ENCODE results near the gene TNIP2.

The TNIP2 gene

GRCh38 chr4:2755821-2756690, at the start of gene TNIP2:
TSS of gene TNIP2 (minus strand) at chr4:2756336. CDS start at chr4:2756289, 47 bp downstream.
- no peak for FAIRE-seq

- FAIRE-seq = no peak
Measured at GRCh38 chr4:2804973-2805501, 48.9 kb upstream of the TNIP2 start.

DNA sequence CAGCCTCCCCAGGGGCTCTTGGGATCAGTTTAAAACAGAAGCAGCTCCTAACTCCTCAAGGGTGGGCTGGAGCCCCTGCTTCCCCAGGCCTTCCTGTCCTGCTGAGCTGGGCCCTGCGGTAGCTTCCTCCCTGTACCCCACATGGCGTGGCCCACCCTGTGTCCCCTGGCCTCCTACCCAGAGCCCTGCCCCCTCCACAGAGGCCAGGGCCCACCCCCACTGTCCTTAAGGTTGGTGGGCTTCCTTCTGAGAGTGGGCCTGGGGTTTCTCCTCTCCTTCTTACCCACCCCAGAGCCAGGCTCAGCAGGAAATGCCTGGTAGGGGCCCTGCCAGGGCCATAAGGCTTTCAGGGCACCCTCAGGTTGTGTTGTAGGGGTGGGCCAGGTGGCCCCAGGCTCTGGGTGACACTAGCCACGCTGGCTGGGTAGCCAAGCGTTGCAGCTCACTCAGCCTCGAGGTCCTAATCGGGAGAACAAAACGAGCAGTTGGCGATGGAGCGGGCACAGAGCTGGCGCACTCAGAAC, 48.4 kb upstream of the TNIP2 start:
- no peak for FAIRE-seq

DNA sequence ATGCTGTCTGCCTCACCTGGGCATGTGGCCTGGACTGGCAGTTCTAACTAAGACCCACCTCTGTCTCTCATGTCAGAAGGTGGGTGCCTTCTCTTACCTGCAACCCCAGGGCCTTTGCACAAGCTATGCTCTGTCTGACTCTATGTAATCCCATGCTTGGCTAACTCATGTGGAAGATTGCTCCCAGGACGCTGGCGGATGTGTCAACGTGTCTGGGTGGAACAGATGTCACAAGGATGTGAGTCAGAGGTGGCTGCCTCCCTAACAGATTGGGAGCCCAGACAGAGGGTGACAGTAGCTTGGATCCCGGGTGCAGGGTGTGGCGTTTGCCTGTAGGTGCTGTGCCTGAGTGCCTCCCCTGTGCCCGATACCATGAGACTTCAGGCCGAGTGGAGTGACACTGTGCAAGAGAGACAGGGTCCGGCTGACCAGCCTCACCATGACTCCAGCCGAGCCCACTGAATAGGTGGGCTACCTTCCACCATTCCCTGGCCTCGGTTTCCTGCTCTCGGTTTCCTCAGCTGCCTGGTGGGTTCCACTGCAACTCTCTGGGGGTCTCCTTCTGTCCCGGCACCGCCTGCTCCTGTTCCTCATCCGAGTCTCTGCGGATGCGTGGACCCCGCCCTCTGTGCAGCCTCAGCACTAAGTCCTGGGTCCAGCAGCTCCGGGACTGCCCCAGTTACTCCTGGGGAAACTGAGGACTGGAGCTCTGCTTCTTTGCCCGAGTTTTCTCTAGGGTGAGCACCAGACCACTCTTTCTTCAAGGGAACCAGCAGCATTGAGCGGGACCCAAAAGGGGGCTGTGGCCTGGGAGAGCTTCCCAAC, 47.7 kb upstream of the TNIP2 start:
- FAIRE-seq = no peak

DNA sequence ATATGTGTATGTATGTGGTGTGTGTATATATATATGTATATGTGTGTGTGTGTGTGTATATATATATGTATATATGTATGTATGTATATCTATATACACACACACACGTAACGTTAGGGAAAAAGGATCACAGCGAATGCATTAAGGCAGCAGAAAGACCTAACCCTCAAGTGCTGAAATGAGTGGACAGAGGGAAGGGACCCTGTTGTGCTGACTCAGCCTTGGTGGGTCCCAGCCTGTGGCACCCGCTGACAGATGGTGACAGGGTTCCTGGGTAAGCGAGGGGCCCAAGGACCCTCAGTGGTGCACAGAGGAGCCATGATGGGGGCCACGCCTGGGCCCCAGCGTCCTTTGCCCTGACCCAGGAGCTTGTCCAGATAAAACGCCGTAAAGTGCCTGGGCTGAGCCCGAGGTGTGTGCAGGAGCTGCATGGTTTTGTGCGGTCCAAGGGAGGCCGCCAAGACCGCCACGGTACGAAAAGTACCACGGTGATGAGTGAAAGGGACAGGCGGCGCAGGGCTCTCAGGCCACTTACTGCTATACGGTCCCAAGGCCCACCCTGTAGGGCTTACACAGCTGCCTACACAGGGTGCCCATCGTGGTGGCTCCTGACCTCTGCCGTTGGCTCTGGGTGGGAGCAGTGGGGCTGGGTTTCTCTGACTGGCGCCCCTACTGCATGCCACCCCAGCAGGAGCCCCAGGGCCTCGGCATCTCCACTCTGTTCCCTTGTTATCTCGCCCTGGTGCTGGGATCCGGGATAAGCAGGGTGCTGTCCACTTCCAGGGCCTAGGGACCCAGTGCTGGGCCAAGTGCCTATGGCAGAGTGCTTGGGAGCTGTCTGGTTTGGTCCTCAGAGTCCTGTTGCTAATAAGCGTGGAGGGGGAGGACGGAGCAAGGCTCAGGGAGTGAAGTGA, 46.7 kb upstream of the TNIP2 start:
- no peak for FAIRE-seq

DNA sequence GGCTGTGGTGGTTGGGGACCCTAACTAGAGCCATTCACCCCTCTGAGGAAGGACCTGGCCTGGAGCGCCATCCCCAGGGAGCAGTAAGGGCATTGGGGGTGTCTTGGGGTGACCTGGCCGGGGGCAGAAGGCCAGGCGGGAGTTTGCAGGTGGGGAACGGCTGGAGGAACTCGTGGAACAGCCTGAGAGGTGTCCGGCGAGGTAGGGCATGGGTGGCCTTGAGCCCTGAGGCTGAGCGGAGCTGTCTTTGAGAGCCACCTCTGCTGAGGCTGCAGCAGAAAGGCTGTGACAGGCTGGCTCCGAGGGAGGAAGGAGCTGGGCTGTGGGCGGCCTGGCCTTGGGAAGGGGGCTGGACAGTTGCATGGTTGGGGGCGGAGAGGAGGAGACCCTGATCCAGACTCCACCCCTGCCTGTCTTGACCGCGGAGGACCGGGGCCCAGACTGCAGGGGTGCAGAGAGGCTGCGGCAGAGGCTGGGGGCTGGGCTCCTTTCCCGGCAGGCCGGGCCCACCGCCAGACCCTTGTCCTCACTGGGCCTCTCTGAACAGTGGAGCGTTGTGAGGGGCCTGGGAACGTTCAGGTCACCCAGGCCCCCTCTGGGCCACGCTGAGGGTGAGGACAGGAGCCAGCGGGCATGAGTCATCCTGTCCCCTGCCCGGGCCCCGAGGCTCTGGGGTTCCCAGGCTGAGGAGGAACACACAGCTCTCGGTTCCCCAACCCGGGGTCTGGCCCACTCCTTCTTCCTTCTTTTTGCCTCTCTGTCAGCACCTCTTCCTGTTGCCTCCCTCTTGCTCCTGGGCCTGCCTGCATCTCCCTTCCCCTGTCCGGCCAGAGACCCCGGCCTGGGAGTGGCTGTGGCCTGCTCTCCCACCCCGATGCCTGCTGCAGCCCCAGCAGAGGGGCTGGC, 44.8 kb upstream of the TNIP2 start:
- FAIRE-seq = no peak

DNA sequence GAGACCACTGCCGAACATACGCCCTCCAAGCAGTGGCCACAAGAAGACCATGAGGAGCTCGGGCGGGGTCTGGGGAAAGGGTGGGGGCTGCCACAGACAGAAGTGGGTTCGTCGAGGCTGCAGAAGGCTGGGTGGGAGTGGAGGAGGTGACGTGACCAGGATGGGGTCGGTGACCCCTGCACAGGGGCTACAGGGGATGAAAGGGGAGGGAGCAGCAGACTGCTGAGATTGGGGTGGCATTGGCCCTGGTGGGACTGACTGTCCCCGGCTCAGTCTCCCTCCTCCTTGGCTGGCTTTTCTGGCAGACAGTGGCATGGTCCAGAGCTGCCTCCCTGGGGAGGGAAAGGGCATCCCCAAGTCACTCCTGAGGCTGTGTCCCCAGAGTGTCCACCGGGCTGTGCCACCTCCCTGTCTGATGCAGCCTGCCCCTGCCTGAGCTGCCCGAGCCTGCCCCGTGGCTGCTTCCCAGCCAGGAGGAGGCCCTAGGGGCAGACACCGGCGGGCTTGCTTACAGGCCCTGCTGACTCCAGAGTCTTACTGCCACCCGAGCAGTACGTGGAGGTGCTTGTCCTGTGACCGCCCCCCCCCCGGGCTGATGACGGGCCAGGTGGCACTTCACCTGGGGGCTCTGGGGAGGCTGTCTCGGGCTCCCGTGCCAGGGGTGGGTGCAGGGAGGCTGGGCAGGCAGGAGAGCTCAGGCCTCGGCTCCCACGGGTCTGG, 44.0 kb upstream of the TNIP2 start:
- no peak for FAIRE-seq

DNA sequence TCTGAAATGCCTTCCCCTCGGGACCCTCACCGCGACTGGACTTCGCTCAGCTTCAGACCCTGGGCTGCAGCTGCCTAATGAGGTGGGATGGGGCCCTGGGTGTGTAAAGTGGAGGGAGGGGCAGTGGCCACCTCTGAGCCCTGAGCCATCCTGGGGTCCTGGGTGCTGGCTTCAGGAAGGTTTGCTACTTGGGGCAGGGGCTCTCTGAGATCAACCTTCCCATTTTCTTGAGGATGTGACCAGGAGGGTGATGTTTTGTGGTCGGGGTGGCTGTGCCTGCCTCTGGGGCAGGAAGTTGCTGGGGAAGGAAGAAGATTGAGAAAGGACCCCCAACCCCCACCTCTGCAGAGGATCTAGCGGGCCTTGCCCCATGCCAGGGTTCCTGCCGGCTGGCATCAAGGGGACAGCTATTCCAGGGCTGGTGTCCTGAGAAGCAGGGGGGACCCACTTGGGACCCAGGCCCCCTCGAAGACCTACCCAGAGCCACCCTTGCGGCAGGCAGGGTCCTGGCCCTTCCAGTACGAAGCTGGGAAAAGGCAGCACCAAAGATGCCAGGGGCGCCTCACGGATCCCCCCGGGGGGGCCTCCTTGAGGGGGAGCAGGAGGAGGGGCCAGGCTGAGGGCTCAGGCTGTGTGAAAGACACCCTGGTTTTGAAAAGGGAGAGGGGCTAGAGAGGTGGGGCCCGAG, 43.2 kb upstream of the TNIP2 start:
- no peak for FAIRE-seq

GRCh38 chr4:2798399-2799223, 42.5 kb upstream of the TNIP2 start:
- FAIRE-seq = no peak

DNA sequence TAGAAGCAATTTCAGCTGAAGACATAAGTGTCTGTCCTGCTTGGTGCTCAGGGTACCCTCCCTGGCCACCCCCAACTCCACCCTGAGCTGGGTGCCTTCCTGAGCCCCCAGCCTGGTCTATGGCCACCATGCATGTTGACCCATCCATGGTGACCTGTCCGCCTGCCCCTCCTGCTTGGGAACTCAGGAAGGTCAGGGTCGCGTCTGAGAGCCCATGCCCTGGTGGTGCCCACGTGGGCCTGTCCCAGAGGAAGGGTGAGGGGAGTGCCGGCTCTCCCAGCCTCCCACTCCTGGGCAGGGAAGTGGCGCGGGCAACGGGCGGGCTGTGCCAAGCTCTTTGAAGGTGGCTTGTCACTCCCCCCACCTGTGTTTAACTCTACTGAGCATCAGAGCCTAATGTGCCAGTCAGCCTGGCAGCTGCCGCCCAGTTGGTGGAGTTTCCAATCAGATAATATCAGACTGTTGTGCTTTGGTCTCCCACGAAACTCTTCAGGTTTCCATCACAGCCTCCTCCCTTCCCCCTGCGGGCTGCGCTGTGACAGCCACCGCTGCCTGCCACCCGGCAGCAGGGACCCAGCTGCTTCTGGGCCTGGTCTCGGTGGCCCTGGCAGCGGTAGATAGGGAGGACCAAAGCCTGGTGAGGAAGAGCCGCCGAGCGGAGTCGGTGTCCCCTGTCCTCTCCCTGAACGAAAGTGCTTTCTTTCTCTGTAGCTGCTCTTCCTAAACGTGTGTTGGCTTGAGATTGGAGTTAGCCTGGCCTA, 41.6 kb upstream of the TNIP2 start:
- FAIRE-seq = no peak

- FAIRE-seq = no peak
Measured at GRCh38 chr4:2796849-2797544, 40.9 kb upstream of the TNIP2 start.

GRCh38 chr4:2795893-2796848, 40.0 kb upstream of the TNIP2 start:
- no peak for FAIRE-seq

- no peak for FAIRE-seq
Measured at GRCh38 chr4:2795300-2795892, 39.3 kb upstream of the TNIP2 start.

DNA sequence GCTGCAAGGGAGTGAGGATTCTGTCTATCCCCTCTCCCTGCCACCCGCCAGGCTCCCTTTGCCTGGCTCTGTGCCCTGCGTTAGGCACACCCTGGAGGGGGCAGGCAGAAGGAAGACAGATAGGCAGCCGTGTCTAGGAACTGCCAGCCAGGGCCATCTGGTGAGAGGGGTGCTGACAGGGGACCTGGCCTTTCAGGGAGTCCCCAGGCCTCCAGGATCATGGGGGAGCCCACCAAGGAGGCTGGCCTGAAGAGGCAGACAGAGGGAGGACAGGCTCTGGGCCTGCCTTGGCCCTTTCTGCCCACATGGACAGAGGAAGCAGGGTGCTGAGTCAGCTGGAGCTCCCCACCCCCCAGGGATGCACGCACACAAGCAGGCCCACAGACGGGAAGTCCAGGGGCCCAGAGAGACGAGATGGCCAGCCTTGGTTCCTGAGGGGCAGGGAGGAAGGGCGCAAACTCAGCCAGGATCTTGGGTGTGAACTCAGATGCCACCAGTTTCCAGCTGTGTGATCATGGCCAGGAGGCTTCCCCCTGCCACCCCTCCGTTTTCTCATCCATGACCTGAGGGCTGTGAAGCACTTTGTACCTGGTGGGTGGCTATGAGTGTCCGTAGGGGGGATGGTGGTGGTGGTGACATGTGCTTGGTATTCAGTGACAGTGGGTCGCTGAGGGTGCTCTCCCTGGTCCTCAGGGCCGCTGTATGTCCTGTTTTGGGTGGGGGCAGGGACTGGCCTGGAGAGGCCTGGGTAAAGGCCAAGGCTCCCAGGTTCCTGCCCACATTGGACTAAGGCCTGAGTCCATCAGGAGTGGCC, 38.6 kb upstream of the TNIP2 start:
- no peak for FAIRE-seq
